Measurements from ENCODE around the gene KCTD11. TPM values are rescaled to one million over a fixed set of nuclear protein-coding genes. Genes with fewer than 3 reads are reported as not detected.

Gene KCTD11
- total and polyA plus RNA-seq, 3 donors from 2014 or later = 4.8 to 6.8 (median 5.0) TPM

DNA sequence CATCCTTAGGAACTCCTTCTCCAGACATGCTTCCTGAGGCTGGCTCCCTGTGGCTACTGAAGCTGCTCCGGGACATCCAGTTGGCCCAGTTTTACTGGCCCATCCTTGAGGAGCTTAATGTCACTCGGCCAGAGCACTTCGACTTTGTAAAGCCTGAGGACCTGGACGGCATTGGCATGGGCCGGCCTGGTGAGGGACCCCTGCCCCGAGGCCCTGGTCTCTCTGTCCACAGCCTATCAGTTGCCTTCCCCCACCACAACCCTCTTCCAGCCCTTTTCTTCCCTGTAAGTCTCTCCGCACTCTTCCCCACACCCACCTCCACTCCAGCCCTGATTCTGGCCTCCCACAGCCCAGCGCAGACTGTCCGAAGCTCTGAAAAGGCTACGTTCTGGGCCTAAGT lies 30.9 kb downstream of the KCTD11 start:
- H3K27ac ChIP-seq = no peak overlapping the region
- H3K4me1 ChIP-seq = peaks cover 28% of the 10 kb centered on the region
- no peak for DNase-seq
- TF ChIP-seq, protein P1, sequence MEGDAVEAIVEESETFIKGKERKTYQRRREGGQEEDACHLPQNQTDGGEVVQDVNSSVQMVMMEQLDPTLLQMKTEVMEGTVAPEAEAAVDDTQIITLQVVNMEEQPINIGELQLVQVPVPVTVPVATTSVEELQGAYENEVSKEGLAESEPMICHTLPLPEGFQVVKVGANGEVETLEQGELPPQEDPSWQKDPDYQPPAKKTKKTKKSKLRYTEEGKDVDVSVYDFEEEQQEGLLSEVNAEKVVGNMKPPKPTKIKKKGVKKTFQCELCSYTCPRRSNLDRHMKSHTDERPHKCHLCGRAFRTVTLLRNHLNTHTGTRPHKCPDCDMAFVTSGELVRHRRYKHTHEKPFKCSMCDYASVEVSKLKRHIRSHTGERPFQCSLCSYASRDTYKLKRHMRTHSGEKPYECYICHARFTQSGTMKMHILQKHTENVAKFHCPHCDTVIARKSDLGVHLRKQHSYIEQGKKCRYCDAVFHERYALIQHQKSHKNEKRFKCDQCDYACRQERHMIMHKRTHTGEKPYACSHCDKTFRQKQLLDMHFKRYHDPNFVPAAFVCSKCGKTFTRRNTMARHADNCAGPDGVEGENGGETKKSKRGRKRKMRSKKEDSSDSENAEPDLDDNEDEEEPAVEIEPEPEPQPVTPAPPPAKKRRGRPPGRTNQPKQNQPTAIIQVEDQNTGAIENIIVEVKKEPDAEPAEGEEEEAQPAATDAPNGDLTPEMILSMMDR (IDR thresholded peaks at IDR 0.05) = no peak
- TF ChIP-seq POLR2A (IDR thresholded peaks at IDR 0.05) = no peak
- H3K9me3 ChIP-seq = no peaks in the 10 kb centered on the region
- H3K36me3 ChIP-seq (ENCODE audit: low read depth, missing control alignments) = no peaks in the 10 kb centered on the region
- intact Hi-C loops (cut with DNase I; ENCODE audit: low total_unique reads) = no loop called here
- H3K27me3 ChIP-seq = no peaks in the 10 kb centered on the region
- H3K4me3 ChIP-seq = no peak overlapping the region
- 77 to 91% methylated on average over 10 of the region's 10 CpGs for WGBS, 2 donors

DNA sequence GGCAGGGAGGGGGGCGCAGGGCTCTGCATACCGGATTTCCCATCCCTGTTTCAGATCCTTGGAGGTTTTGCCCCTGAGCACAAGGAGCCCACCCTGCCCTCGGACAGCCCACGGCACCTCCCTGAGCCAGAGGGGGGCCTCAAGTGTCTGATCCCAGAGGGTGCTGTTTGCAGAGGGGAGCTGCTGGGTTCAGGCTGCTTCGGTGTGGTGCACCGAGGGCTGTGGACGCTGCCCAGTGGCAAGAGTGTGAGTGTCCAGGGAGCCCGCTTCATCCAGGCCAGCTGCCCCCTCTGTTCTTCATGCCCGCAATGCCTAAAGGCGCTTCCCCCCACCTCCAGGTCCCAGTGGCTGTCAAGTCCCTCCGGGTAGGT lies 31.4 kb downstream of the KCTD11 start:
- H3K4me1 ChIP-seq = peaks cover 28% of the 10 kb centered on the region
- H3K27ac ChIP-seq = no peak overlapping the region
- no peak for TF ChIP-seq POLR2A (IDR thresholded peaks at IDR 0.05)
- TF ChIP-seq, protein P1 (IDR thresholded peaks at IDR 0.05) = no peak
- peak overlapping the region in 1 of 2 donors; percentile 30 for H3K4me3 ChIP-seq
- intact Hi-C loops (cut with DNase I; ENCODE audit: low total_unique reads) = no loop called here
- H3K27me3 ChIP-seq = no peaks in the 10 kb centered on the region
- H3K9me3 ChIP-seq = no peaks in the 10 kb centered on the region
- DNase-seq = no peak
- H3K36me3 ChIP-seq (ENCODE audit: low read depth, missing control alignments) = no peaks in the 10 kb centered on the region
- 66 to 80% methylated on average over 1 to 11 of the region's 11 CpGs for WGBS, 2 donors

DNA sequence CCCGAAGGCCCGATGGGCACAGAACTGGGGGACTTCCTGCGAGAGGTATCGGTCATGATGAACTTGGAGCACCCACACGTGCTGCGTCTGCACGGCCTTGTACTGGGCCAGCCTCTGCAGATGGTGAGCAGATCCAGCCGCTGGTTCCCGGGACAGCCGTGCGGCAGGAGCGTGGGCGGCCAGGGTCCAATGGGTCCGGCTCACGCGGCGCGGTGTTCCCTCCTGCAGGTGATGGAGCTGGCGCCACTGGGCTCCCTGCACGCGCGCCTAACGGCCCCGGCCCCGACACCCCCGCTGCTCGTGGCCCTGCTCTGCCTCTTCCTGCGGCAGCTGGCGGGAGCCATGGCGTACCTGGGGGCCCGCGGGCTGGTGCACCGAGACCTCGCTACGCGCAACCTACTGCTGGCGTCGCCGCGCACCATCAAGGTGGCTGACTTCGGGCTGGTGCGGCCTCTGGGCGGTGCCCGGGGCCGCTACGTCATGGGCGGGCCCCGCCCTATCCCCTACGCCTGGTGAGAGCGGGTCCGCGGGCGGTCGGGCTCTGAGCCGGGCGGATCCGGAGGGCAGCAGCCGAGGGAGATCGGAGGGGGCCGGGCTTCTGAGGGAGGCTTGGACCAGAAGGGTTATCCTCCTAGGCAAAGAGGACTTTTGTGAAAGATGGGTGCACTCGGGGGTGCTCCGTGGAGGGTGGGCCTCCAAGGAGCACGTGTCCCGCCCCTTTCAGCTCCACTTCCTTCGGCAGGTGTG lies 32.0 kb downstream of the KCTD11 start:
- DNase-seq = peak; percentile 43
- Histone ChIP-seq H3K36me3 (ENCODE audit: low read depth, missing control alignments) (no peaks in the 10 kb centered on the region), H3K9me3 (no peaks in the 10 kb centered on the region), H3K4me3 (peak overlapping the region; percentile 6 to 30), H3K4me1 (peaks cover 28% of the 10 kb centered on the region), H3K27ac (no peak overlapping the region), H3K27me3 (no peaks in the 10 kb centered on the region)
- TF ChIP-seq, protein P1 (IDR thresholded peaks at IDR 0.05) = no peak
- no peak for TF ChIP-seq POLR2A (IDR thresholded peaks at IDR 0.05)
- 7 to 15% methylated on average over 4 to 65 of the region's 65 CpGs for WGBS, 2 donors
- intact Hi-C loops (cut with DNase I; ENCODE audit: low total_unique reads) = no loop called here

DNA sequence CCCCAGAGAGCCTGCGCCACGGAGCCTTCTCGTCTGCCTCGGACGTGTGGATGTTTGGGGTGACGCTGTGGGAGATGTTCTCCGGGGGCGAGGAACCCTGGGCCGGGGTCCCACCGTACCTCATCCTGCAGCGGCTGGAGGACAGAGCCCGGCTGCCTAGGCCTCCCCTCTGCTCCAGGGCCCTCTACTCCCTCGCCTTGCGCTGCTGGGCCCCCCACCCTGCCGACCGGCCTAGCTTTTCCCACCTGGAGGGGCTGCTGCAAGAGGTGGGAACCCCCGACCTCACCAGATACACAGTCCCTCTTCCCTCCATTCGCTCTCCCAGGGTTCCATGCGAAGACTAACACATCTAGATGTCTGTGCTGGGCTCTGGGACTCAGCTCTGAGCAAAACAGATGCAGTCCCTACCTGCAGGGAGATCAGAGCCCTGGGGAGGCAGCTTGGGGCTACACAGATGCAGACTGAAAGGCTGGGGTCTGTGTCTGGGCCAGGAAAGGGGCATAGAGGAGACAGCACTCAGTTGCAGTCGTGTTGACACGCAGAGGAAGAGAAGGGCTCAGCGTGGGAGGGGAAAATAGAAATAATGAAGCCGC lies 32.6 kb downstream of the KCTD11 start:
- Histone ChIP-seq H3K27ac (no peak overlapping the region), H3K36me3 (ENCODE audit: low read depth, missing control alignments) (no peaks in the 10 kb centered on the region), H3K4me1 (peaks cover 28% of the 10 kb centered on the region), H3K27me3 (no peaks in the 10 kb centered on the region), H3K9me3 (no peaks in the 10 kb centered on the region), H3K4me3 (peak overlapping the region; percentile 6 to 30)
- intact Hi-C loops (cut with DNase I; ENCODE audit: low total_unique reads) = no loop called here
- DNase-seq = no peak
- WGBS, 2 donors = 48 to 52% methylated on average over 5 to 23 of the region's 23 CpGs
- TF ChIP-seq, protein P1 (IDR thresholded peaks at IDR 0.05) = no peak
- TF ChIP-seq POLR2A (IDR thresholded peaks at IDR 0.05) = no peak

Measured in testis (tissue), 3 donors.